SKM-1 (cell line): Measurements from ENCODE around the gene GAREM2.

ENCODE experiments used
- DNase-seq: peaks from one replicate; lab custom pipeline; 2025; ENCODE audit not compliant: unreplicated experiment; lab: John Stamatoyannopoulos, UW

The GAREM2 gene

DNA sequence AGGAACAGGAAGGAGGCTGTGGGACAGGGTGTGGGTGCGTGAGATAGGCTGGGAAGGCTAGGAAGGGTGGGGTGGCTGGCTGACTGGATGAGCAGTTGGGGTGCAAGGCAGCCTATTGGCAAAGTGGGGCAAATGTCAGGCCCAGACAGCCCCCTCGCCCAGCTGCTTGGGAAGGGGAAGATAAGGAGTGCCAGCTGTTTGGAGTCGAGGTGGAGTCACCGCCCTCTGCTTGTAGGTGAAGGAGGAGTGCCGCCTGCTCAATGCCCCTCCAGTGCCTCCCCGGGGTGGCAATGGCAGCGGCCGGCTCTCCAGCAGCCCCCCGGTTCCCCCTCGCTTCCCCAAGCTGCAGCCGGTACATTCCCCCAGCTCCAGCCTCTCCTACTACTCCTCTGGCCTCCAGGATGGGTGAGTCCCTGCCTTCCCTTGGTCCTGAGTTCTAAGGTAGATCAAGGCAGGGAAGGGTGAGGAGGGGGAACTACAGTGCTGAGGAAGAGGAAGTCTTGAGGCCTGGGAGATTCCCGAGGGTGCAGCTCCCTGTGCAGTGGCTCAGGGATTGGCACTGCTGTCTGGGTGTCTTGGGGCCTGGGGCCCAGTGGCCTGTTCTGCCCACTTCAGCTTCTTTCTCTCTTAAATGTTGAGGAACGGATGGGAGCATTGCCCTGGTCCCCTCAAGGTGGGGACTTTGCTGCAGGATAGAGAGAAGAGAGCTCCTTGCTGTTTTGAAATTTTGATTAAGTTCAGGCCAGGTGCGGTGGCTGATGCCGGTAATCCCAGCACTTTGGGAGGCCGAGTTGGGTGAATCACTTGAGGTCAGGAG, 13.3 kb downstream of the GAREM2 start:
- no peak for DNase-seq

DNA sequence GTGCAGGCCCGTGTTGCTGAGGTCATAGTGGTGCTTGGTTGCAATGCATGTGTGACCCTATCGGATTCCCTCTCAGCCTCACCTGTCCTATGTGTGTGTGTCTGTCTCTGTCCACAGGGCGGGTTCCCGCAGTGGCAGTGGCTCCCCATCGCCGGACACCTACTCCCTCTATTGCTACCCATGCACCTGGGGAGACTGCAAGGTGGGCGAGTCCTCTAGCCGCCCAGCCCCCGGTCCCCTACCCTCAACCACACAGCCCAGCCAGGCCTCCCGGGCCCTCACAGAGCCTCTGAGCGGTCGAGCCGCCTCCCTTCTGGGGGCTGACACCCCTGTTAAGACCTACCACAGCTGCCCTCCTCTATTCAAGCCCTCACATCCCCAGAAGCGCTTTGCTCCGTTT, 14.2 kb downstream of the GAREM2 start:
- no peak for DNase-seq

DNA sequence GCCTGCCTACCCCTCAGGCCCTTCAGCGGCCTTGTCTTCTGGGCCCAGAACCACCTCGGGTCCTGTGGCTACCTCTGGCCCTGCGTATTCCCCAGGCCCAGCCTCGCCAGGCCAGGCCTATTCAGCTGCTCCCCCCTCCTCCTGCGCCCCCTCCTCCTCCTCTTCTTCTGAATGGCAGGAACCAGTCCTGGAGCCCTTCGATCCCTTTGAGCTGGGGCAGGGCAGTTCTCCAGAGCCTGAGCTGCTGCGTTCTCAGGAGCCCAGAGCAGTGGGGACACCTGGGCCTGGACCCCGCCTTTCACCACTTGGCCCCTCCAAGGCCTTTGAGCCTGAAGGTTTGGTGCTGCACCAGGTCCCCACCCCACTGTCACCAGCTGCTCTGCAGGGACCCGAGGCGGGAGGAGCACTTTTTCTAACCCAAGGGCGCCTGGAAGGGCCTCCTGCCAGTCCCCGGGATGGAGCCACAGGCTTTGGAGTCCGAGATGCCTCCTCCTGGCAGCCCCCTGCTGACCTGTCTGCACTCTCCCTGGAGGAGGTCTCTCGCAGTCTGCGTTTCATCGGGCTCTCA, 14.7 kb downstream of the GAREM2 start:
- DNase-seq, result no peak

DNA sequence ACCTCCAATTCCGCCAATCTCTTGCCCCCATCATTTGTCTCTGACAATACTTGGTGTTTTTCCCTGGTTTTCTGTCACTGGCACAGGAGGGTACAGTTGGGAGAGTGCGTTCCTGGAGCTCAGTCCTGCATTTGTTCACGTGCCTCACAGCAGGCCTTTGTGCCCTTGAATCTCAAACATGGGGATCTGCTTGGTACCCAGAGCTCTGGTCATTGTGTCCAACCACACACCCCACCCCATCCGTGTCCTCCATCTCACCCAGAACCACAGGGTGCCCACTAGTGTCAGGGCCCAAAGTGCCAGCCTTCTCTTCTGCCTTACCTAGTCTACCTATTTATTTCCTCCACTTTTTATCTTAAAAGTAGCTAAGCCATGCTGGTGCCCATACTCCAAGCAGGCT, 16.2 kb downstream of the GAREM2 start:
- DNase-seq, result no peak

DNA sequence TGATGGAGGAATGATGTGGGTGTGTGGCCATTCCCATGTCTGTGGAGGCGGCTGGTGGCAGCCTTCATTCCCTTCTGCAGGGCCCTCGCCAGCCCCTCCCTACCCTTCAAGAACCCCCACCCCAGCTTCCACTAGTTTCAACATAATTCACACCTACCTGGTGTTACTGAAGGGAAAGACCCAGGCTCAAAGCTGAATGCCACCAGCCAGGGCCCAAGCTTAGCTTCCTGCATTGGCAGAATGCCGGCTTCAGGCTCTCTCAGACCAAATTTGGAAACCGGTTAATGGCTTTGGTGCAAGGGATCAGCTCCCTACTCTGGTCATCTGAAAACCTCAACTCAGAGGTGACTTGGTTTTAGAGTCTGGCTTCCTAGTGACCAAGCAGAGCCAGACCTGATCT, 16.9 kb downstream of the GAREM2 start:
- DNase-seq, result no peak

DNA sequence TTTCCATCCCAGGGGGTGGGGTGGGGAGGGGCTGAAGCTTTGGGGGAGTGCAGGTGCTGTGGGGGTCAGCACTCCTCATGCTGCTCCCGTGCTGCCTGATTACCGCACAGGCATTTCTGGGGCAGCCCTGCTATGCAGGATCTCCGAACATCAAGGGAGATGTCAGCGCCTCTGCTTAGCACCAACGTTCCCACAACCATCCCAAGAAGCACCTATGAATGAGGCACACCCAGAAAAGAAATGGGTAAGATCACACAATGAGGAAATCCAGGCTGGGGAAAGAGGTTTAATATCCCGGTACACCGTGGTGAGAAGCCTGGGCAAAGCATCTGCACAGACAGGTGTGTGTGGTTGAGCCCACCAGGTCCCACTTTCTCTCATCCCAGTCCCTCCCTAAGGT, 17.5 kb downstream of the GAREM2 start:
- DNase-seq, result no peak

DNA sequence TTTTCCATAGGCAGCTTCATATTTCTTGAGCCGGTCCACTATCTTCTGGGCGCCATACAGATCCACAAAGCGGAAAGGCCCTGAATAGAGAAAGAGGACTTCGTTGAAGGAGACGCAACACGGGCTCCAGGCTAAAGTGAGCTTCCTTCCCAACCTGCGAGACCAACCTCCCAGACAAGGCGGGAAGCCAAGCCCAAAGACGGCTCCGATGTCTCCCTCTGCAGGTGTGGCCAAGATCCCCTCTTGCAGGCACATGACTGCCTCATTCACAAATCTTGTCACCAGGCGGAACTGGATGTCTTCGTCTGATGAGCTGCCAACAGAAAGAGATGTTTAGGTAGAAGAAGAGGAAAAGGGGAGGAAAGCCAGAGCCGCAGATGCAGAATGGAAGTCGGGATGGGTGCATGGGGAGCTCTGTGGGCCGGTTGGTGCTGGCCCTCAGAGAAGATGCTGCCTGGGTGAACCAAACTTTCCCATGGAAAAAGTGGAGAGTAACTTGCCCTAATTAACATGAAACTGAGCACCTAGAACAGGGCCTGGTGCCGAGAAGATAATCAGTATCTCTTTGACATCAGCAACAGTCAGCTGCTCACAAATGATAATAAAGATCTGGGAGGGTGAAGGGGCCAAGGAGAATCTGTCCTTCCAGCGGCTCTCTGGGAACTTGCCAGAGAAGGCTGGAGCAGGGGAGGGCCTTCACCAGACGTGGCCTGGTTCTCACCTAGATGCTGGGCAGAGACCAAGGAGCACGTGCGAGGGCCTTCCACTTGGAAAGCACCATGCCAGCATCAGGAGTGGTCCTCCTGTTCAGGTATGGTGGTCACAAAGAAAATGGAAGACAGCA, 18.6 kb downstream of the GAREM2 start:
- DNase-seq, result no peak

DNA sequence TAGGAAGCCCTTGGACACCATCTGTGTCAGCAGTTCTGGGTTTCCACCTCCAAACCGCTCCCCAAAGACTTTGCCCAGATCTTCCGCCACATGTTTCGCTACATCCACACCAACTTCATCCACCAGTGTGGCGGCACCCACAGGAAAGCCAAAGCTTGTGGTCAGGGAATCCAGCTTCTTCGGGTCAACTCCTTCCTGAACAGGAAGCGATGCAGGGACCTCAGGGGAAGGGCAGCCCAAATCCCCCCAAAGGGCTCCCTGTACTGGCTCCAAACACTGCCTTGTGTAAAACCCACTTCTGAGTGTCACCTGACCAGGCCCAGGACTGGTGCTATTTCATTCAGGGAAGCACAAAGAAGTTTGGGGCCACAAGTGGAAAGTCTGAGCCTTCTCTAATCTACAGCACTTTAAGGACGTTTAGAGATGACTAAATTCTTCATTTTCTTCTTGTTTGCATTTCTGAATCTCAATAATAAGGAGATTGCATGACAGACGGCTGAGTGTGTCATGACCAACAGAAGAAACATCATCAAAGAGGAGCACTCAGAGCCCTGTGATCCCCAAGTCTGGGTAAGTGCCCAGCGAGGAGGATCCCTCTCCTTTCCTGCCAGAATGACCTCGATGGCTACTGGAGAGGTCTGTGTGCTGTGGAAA, 20.8 kb downstream of the GAREM2 start:
- no peak for DNase-seq

DNA sequence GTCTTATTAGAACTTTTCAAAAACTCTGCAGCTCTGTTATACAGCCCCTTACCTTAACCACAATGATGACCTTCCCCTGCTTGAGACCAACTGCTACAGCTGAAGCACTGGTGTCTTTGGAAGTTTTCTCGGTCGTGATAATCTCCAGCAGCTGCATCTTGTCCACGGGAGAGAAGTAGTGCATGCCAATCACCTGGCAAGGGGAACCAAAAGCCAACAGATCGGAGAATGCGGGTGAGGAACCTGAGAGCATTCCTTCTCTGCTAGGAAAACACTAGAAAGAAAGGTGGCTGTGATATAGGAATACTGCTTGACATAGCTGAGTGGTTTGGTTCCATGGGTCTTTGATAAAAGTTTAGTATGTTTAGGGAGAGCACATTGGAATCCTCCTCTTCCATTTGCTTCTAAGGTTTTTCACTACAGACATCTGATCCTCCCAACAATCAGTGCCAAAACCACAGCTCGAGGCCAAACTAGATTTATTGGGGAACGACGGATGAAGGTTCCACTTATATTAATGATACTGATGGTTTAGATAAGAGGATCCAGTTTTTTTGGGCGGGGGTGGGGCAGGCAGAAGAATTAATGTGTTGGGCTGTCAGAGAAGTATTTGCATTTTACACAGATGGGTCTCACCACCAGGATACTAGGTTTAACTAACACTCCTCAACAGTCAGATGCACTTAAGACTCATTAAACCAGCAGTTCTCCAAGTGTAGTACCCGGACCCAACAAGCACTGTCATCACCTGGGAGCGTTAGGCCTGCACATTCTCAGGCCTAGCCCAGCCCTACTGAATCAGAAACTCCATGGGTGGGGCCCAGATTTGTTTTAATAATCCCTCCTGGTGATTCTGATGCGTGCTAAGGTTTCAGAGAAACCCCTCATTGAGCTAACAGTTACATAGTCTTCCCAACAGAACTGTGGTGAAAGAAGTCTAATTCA, 22.4 kb downstream of the GAREM2 start:
- DNase-seq, result no peak

DNA sequence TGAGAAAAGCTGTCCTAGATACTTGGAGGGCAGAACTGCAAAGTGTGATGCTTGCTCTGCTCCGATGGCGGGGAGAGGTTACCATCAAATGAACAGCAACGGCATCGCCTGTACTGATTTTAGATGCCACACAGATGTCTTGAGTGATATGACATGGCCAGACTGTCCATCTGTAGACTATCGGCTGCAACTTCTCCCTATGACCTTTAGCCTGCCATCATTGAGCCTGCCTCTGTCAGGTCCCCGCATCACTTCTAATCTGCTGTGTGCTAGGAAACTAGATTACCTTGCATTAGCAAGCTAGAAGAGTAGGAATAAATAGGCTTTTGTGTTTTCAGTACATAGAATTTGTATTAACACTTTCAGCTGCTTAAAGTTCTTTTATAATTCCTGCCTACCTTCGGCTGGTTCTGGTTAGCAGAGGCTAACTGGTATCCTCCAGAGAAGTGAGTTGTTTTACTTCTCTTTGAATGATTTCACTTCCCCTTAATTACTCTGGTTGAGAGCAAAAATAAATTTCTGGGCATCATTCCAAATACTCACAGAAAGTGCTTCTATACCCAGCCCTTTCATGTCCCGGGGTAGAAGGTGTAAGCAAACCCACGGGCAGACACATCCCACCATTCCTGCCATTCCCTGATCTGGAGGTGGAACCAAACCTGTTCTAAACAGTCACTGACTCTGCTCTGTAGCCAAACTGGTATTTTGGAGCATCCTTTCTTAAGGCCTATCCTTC, 24.0 kb downstream of the GAREM2 start:
- no peak for DNase-seq

DNA sequence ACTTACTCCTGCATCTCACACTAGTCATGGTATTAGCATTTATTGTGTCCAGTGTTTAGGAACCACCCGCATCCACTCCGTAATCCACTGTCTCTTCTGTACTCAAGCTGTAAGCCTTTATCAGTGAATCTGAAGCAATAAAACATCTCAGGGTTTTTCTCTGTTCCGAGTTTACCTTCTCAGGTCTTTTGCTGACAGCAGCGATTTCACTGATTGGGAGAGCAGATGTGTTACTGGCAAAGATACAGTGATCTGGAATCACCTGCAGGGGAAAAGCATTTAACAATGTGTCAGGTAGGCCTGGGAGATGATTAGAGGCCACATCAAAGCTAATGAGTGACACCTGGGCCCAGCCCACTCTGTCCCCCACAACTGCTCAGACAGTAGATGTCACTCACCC, 24.6 kb downstream of the GAREM2 start:
- DNase-seq, result no peak

DNA sequence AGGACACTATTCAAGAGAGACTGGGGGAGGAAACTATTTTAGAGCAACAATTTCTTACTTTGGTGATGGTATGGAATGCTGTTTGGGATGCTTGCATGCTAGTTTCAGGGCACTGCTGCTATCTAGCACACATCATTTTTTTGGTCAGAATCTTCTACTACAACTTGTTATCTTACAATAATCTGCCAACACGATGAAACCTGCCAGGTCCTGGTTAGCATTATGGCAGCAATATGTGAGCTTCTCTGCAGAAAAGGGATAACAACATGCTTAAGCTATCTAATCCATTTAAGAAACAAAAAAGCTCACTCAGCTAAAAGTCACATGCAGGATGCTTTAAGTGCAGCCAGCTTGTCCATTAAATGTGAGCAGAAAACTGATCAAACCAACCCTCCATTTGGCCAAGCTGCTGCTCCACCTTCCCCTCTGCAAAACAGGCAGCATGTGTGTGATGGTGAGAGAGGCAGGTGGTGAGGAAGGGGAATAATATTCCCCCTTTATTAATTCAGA, 30.1 kb downstream of the GAREM2 start:
- DNase-seq, result no peak

DNA sequence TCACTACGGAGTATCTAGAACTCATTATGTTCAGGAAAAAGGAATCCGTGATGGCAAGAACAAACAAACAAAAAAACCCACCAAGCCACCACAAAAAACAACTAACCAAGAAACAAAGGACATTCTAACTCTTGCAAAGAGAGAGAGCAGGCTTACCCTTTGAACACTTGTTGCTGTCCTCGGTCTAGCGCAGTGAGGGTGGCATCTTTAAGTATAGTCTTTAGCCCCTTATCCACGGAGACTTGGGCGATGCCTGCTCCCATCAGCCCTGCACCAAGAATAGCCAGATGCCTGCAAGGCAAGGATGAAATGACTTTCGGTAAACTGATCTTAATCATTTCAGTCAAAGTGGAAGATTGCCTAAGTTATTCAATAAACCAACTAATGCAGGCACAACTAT, 31.0 kb downstream of the GAREM2 start:
- no peak for DNase-seq

DNA sequence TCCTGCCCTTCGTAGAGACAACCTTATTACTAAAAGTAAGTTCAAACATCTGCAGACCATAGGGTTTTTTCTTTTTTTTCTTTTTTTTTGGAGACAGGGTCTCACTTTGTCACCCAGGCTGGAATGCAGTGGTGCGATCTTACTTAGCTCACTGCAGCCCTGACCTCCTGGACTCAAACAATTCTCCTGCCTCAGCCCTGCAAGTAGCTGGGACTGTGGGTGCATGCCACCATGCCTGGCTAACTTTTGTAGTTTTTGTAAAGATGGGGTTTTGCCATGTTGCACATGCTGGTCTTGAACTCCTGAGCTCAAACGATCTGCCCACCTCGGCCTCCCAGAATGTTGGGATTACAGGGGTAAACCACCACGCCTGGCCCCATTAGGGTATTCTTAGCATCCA, 39.1 kb downstream of the GAREM2 start:
- DNase-seq, result no peak

DNA sequence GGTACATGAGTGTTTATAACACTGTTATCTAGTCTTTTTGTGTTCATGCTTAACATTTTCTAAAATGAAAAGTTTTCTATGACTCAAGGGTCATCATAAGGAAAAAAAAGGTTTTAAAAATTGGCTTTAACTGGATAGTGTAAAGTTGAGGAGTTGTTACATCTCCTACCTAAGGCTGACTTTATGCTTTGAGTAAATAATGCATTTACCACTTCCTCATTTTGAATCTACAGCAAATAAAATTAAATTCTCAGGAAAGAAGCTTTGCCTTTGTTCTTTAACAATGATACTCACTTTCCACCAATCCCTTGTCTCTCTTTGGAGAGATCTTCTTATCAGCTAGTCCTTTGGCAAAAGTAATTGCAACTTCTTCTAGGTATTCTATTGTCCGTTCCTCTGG, 41.9 kb downstream of the GAREM2 start:
- DNase-seq, result no peak

DNA sequence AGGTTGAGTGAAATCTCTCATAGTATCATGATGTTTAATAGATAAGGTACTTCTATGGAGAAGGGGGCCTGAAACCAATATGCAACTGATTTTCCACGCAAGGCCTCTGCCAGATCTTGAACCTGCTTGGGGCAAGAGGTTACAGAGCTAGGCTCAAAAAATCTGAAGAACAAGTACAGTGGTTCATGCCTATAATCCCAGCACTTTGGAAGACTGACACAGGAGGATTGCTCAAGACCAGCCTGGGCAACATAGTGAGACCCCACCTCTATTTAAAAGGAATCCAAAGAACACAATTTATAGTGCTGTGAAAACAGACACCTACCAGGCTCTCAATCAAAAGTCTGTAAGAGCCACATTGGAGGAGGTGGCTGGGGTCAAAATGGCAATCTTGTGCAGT, 42.9 kb downstream of the GAREM2 start:
- DNase-seq, result no peak

DNA sequence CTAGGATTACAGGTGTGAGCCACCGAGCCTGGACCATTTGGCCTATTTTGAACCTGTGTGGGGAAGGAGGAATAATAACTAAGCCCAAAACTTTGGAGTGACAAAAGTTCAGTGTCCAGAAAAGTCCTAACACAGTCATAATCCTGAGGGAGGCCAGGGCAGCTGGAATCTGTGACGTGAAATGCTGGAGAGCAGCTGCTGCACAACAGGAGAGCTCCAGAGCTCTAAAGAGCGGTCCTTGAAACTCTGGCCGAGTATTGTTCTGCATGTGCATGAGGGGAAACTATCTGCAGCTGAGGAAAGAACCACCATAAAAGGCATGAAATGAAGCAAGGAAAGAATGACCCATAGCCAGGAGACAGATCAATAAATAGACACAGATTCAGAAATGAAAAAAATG, 43.7 kb downstream of the GAREM2 start:
- DNase-seq, result no peak

DNA sequence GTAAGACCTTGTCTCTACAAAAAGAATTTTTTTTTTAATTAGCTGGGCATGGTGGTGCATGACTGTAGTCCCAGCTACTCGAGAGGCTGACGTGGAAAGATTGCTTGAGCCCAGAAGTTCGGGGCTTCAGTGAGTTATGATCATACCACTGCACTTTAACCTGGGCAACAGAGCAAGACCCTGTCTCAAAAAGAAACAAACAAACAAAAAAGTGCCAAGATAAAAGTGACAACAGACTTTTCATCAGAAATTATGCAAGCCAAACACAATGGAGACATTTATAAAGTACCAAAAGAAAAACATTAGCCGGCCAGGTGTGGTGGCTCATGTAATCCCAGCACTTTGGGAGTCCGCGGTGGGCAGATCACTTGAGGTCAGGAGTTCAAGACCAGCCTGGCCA, 44.8 kb downstream of the GAREM2 start:
- no peak for DNase-seq

DNA sequence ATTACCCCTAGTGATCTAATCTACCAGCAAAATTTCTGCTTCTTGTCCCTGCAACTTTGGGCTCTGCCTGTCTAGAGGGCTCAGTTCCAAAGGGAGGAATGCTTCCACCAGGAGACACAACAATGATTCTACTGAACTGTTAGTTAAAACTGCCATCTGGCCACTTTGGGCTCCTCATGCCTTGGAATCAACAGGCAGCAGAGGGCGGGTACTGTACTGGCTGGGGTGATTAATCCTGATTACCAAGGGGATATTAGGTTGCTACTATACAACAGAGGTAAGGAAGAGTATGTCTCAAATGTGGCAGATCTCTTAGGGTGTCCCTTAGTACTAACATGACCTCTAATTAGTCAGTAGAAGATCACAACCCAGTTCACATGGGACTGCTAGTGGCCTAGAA, 50.1 kb downstream of the GAREM2 start:
- no peak for DNase-seq

DNA sequence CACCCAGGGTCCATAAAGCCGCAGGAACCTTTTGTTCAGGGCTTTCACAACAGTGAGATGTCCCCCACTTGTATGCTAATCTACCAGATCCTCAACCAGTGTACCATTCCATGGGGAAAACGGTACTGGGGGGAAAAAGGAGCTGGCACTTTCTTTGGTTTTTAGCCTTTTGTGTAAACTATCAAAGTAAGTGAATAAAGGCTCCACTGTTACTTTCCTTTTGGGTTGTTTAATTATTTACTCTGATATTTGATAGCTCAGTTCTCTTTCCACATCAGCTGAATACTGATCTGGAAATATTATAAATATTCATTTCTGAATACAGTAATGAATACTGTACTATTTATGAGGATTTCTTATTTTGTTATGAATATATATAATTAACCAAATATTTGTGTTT, 51.2 kb downstream of the GAREM2 start:
- DNase-seq, result no peak
